Amygdala (tissue), 56 donors: Measurements from ENCODE around the gene WDFY2.

Experiments
- DNase-seq, 56 donors: peaks; one replicate each; lab custom pipeline; 2025; lab: John Stamatoyannopoulos, UW

The WDFY2 gene

DNA sequence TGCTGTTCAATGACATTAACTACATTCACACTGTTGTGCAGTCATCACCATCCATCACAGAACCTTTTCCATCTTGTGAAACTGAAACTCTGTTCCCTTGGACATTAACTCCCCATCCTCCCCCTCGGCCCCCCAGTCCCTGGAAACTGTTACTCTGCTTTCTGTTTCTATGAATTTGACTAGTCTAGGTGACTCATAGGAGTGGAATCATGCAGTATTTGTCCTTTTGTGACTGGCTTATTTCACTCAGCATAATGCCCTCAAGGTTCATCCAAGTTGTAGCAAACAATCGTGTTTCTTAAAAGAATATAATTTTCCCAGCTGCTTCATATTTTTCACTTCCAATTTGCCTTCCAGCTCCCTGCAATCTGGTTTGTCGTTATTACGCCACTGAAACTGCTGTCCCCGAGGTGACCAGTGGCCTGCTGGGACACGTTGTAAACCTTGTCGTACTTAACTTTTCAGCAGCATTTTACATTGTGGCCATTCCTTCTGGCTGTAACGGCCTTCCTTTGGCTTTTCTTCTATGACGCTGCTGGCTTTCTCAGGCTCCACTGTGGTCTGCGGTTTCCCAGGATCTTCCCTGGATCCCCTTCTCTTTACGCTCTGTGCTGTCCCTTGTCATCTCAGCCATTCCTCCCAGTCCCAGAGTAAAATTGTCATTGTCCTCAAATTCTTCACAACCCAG is 145.7 kb downstream of the WDFY2 start:
- DNase-seq = no peak

DNA sequence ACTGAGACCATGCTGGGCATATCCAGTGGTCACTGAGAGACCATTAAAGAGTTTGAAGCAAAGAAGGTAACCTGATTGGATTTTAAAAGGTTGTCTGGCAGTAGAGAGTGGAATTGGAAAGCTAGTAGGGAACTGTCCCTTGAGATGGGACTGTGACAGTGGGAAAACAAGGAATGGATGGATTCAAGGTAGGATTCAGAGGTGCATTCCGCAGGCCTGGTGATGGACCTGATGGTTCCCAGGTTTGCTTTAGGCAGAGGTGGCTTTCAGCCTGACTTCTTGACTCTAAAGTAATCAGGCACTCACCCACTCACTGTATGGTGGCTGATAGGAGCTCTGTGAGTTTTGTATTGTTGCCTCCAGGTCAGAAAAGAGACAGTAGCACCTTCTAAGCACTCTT is 146.7 kb downstream of the WDFY2 start:
- DNase-seq = no peak

DNA sequence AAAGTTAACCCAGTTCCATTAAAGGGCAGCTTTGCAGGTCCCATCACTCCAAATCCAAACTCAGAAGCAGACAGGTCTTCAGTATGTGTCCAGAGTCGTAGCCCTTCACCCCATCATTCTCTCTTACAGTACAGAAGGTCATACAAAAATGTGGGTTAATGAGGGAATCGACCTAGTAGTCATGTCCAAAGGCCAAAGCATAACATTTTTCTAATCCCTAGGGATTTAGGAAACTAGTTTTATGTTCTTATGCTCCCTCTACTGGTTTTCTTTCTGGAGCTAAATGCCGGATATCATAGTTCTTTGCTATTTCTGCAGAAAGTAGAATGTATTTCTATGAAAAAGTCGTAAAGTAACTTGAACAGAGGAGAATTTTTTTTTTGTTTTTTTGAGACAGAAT is 147.5 kb downstream of the WDFY2 start:
- no peak for DNase-seq

DNA sequence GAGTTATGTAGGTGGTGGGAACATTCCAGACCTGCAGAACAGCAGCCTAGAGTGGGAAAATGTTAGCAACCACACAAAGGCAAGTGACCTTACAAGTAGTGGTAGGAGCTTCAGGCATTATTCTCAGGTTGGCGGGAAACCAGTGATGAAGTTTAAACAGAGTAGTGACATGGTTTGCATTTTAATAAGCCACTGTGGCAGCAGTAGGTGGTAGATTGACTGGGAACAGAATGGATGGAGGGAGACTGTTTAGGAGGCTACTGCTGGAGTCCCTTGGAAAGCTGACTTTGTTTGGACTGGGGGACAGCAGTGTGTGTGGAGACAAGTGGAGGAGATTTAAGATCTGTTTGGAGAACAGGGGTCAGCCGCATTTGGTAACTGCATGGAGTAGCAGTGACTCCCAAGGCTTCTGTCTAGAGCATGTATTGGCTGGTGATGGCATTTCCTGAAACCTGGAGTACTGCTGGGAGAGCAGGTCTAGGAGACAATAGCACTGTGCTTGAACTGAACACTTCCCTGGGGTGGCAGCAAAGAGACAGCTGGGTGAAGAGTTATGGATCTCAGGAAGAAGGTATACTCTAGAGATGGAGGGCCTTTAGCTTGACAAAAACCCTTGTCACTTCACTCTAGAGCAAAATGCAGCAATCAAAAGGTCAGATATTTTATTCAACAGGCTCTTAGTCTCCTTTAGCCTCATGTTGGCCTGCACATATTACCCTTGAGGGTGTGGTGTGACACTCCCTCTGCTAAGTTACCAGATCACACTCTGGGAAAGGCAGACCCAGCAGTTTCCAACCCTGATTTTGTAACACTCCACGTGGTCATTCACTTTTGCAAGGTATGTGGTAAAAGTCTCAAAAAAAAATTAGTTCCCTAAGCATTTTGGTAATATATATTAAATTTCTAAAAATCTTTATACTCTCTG is 149.4 kb downstream of the WDFY2 start:
- no peak for DNase-seq

DNA sequence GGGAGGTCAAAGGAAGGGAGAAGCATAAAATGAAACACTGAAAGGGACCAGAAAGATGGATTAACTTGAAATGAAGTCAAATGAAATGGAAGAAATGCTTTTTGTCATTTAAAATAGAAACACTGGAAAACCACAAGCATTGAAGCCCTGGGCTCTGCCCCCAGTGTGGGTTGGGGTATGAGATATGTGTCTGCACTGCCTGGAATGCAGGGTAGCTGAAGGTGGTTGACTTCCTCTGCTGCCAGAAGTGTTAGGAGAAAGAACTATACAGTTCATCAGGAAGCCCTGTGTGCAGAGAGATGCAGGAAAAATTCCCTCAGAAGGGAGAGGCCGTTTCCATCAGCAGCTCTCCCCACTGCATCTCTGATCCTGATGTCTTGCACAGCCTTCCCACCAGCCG is 150.5 kb downstream of the WDFY2 start:
- no peak for DNase-seq

DNA sequence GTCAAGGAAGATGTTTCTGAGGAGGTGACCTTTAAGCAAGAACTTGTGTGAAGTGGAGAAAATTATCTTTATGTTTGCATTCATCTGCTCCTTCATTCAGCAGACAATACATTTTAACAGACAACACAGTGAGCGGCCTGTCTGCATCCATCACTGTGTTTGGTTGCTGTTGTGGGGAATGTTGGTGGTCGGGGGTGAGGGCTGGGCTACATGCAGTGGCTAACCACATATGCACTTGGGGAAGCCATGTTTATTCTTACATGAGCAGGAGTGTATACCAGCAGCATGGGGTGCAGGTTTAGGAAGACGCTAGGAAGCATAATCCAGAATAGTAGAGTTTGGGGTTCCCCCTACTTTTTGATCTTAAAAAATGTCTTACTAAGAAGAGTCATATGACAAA is 153.3 kb downstream of the WDFY2 start:
- no peak for DNase-seq

DNA sequence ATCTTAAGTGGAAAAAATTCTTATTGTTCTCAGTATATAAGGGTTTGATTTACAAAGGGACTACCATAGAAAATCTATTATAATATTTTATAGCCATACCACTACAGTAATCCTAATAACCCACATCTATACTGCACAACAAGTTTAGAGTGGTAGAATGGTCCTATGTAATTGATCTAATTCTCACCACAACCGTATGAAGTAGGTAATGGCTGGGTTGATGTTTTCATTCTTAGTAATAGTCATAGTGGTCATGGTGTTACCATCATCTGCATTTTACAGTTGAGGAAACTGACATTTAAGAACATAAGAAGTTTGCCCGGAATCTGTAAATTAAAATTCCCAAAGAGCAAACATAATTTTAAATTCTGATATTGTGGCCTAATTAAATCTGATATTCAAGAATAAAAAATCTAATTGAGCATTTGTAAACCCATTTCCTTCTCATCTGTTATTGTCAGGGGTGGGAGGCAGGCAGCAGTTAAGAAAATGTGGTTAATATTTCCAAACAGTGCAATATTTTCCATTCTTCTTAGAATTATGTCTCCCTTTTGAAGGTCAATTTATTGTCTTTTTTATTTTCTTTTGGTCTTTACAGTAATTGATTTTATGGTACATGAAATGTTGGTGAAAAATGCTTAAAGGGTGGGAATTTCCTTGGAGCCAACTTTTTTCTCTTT is 154.1 kb downstream of the WDFY2 start:
- no peak for DNase-seq

DNA sequence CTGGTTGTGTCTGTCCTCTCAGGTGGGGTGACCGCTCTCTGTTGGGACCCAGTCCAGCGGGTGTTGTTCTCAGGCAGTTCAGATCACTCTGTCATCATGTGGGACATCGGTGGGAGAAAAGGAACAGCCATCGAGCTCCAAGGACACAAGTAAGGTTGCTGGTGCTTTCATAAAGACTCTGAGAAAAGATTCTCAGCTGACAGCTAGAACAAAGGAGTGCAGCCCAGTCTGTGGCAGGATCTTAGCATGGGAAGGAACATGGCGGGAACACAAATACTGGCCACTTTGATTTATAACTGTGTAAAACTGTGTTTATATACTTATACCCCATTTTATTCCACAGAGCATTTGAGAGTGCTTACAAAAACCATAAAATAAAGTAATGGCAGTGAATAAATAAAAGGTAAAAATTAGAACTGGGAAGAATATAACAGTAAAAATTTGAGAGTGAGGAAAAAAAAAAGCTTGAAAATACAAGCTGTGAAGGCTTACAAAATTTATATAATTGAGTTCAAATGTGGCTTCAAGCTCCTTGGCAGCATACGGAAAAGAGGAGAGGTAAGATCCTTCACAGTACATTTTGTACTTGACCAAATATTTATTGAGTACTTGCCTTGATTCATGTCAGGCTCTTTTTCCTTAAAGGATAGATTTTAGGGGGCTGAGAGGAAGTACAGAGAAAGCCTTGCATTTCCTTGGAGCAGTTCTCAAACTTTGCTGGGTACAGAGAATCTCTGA is 154.9 kb downstream of the WDFY2 start:
- no peak for DNase-seq

DNA sequence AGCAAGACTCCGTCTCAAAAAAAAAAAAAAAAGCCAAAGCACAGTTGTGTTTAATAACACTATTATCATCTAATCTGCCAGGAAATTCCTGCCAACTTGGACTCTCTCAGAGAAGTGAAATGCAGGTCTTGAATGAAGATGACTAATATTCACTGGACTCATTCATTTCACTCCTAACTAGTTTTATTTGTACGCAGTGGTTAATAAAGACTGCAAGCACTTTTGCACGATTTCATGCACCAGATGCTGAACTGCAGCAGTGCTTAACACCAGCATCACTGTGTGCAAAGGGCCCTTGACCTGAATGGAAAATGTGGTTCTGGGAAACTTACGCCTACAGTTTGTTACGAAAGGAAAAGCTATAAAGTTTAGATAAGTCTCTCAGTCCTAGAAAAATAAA is 156.4 kb downstream of the WDFY2 start:
- DNase-seq = no peak

DNA sequence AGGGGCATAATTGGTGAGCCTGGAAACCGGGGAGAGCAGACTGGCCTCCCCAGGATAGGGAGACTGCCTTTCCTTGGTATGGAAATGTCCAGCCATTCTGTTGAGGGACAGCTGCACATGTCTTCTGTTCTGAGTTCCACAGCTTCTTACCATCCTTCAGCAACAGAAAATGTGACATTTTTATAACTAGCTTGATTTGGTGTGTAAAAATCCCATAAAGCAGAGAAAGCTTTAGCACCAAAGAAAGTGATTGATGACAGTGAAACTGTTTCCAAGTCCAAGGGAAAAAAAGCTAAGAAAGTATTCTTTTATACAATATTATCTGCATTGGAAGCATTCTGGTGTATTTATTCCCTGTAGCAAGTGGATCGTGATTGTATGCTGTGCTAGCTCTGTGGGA is 157.8 kb downstream of the WDFY2 start:
- no peak for DNase-seq

DNA sequence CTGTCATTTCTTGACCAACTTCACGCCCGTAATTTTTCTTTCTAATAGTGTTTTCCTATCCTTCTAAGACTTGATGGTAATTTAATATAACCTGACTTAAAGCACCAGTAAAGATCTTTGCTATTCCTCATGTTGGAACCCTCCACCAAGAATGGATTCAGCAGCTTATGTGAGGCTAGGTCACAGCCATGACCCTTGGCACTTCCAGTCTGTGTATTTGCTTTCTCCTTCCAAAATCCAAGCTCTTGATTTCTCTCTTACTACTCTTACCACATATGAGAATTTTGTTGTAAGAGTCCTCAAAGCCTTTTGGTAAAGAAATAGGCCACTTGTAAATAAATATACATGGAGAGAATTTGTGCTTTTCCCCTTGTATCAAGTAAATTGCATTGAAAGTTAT is 158.3 kb downstream of the WDFY2 start:
- DNase-seq = no peak

DNA sequence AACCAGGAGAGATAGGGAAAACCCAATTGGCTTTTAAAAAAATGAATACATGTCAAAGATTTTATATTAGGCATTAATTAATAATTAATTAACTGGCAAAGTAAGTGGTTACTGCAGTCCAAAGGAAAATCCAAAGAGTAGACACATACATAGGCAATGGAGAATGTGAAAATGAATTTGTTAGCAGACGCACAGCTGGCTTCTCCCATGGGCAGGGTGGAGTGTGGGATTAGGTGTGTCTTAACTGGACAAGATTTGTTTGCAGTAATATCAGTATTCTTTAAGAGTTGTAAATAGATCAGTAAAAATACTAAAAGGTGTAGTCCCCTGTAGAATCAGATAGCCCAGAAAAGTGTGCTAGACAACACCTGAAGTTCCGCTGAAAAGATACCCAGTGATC is 161.0 kb downstream of the WDFY2 start:
- DNase-seq = no peak

DNA sequence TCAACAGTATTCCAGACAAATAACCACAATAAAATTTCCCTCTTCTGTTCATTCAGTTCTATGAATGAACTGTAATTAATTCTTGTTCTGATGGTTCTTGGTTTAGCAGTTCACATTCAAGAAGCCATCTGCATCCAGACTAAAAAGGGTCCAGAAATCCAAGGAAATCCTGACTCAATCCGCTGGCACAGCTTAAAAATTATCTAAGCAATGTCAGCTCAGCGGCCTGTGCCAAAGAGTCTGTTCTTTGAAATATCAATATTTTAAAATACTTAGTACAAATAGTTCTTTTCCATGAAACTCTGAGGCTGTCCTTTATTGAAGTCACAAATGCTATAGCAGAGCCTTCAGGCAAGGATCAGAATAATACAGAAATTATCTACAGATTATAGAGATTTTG is 162.5 kb downstream of the WDFY2 start:
- DNase-seq = no peak

DNA sequence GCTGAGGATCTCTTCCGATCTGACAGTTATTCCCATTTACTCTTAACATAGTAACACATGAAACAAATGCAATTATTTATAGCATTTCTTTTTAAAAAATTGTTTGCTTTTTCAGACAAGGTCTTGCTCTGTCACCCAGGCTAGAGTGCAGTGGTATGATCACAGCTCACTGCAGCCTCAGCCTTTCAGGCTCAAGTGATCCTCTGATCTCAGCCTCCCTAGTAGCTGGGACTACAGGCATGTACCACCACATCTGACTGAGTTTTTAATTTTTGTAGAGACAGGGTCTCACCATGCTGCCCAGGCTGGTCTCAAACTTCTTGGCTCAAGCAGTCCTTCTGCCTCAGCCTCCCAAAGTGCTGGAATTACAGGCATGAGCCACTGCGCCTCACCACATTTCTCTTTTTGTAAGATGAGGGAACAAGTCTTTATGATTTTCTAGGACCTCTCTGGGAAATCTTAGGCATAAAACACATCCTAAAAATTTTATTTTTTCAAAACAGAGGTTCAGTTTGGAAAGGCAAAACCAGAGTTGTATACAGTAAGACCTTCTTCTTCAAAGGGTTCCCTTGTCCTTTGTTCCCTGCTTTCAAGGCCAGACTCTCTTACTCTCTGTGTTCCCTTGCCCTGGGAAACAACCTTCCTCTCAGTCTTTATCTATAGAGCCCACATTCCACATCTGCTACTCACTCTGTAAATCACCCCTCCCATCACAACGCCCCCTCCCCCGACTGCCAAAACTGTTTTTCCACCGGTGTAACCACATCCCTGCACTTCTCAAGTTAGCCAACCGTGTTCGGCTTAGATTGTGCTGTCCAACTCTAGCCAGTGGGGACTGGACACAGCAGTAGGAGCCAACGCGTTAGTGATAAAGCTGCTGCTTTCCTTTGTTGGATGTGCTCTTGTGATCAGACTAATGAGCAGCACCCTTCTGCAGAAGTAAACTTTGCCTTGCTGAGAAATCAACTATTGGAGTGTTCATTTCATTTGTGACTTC is 163.5 kb downstream of the WDFY2 start:
- DNase-seq = no peak

DNA sequence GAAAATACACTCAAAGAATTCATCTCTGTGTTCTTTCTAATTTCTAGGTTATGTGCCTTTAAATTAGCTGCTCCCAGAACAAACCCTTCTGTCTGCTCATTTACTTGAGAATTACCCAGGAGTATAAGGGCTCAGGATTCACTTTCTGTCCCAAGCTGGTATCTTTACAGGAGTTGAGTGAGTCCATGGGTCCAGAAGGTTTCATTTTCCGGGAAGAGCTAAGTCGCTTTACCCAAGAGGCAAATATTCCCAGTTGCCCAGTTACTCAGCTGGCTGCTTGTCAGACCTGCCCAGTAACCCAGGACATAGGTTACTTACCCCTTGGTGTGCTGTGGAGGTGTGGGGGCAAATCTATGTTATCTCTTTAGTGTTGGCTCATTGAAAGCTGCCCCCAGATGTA is 172.4 kb downstream of the WDFY2 start:
- DNase-seq = no peak

DNA sequence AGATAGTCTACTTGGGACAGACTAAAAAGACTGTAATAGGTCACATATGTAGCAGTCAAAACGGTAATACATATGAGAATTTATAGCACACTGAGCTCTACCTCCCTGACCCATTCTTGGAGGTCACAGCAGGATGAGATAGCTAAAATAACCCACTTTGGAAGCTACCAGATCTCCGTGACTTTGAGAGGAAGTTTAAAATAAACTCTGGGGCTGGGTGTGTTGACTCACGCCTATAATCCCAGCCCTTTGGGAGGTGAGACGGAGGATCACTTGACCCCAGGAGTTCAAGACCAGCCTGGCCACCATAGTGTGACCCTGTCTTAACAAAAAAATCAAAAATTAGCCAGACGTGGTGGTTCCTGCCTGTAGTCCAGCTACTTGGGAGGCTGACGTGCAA is 174.4 kb downstream of the WDFY2 start:
- DNase-seq = no peak

DNA sequence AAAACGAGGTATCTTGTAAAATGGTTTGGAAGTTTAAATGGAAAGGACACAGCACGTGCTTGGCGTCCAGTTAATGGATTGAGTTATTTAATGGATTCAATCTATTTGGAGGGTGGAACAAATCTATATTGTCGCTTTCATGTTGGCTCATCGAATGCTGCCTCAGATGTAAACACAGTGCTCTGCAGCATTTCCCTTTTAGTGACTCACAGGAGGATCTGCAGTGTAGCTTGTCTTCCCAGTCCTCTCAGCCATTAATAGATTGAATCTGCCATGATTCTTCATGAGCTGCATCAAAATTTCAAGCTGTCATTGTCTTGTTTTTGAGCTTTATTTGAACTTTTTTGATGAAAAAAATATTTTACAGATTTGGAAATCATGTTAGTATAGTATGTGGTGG is 175.0 kb downstream of the WDFY2 start:
- no peak for DNase-seq

DNA sequence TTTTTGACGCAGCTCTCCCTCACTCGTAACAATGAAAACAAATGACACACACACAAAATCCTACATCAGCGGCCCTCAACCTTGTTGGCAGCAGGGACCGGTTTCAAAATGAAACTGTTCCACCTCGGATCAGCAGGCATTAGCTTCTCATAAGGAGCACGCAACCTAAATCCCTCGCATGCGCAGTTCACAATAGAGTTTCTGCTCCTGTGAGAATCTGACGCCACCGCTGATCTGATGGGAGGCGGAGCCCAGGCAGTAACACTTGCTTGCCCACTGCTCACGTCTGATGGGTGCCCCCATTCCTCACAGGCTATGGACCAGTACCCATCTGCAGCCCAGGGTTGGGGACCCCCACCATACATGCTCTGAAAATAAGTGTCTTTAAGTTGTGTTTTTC is 176.3 kb downstream of the WDFY2 start:
- peak in 55 of 56 donors; percentile 10 to 89 (median 65) for DNase-seq

DNA sequence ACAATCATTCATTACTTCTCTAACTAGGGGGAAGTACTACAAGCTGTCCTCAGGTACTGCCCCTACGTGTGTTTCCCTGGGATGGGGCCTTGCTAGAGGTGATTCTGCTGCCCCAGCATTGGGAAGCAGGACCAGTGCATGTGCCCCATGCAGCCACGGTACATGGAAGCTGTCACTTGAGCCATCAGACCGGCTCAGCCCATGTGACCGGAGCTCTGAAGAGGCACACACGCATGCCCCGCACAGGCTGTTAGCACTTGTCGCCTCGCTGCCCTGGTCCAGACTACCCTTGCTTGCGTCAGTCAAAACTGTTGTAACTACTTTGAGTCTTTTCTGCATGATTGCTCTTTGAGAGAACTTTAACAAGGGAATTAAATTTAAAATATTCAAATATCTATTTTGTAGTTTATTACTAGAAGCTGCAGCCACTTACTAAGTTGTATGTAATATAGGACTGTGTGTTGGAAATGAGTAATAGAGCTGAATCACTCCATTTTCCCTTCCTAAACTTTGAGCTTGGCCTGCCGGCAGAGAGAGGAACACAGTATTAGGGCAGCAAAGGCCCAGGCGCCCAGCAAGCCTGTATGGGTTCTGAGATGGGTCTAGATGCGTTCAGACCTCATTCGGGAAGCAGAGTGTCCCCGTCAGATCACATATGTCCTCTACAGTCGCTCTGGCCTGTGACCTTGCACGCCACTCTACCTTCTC is 177.5 kb downstream of the WDFY2 start:
- peak in 1 of 56 donors; percentile 18 for DNase-seq
